GM21717 (cell line): Measurements from ENCODE around the gene PCDH11Y.
"Not testable (repeated sequence)": the region's sequence is repeated elsewhere in the genome, so short reads cannot be mapped to it uniquely, and the experiment has no call there.

Source experiments
- ATAC-seq: cut with Tn5 transposase; IDR thresholded peaks from one replicate; pipeline ENCODE4 v1.9.1; 2021; ENCODE audit warnings: mild to moderate bottlenecking, moderate library complexity; ENCODE audit not compliant: unreplicated experiment

Gene PCDH11Y, protein sequence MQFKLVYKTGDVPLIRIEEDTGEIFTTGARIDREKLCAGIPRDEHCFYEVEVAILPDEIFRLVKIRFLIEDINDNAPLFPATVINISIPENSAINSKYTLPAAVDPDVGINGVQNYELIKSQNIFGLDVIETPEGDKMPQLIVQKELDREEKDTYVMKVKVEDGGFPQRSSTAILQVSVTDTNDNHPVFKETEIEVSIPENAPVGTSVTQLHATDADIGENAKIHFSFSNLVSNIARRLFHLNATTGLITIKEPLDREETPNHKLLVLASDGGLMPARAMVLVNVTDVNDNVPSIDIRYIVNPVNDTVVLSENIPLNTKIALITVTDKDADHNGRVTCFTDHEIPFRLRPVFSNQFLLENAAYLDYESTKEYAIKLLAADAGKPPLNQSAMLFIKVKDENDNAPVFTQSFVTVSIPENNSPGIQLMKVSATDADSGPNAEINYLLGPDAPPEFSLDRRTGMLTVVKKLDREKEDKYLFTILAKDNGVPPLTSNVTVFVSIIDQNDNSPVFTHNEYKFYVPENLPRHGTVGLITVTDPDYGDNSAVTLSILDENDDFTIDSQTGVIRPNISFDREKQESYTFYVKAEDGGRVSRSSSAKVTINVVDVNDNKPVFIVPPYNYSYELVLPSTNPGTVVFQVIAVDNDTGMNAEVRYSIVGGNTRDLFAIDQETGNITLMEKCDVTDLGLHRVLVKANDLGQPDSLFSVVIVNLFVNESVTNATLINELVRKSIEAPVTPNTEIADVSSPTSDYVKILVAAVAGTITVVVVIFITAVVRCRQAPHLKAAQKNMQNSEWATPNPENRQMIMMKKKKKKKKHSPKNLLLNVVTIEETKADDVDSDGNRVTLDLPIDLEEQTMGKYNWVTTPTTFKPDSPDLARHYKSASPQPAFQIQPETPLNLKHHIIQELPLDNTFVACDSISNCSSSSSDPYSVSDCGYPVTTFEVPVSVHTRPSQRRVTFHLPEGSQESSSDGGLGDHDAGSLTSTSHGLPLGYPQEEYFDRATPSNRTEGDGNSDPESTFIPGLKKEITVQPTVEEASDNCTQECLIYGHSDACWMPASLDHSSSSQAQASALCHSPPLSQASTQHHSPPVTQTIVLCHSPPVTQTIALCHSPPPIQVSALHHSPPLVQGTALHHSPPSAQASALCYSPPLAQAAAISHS (N-terminal part only)

DNA sequence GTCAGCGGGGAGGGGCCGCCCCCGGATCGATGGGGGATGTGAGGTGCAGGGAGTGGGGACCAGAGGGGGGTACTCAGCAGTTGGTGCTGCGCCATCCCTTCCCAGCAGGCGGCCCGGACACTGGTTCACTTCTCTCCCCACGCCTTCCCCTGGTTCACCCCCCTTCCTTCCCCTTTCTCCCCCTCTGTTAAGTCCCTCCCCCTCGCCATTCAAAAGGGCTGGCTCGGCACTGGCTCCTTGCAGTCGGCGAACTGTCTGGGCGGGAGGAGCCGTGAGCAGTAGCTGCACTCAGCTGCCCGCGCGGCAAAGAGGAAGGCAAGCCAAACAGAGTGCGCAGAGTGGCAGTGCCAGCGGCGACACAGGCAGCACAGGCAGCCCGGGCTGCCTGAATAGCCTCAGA is at the start of gene PCDH11Y:
TSS of gene PCDH11Y (plus strand) at position 240 of the 400 bp plus-strand sequence. CDS start 56,804 bp downstream, outside the sequence.
- ATAC-seq: not testable (repeated sequence)

DNA sequence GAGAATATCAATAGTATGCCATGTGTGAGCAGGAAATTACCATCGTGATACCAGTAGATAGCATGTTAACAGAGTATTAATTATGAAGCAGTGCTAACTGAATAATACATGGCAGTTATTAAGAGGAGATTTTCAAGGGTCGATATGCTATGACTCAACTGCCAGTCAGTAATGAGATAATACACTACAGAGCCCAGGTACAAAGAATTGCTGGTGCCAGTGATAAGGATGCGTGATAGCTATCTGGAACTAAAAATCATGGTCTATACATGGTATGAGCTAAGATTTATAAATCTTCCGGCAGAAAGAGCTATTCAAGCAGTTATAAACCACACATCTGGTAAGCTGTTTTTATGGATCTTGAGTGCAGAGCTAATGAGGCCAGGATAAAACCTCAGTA is 32.2 kb upstream of the PCDH11Y start:
- ATAC-seq: not testable (repeated sequence)

DNA sequence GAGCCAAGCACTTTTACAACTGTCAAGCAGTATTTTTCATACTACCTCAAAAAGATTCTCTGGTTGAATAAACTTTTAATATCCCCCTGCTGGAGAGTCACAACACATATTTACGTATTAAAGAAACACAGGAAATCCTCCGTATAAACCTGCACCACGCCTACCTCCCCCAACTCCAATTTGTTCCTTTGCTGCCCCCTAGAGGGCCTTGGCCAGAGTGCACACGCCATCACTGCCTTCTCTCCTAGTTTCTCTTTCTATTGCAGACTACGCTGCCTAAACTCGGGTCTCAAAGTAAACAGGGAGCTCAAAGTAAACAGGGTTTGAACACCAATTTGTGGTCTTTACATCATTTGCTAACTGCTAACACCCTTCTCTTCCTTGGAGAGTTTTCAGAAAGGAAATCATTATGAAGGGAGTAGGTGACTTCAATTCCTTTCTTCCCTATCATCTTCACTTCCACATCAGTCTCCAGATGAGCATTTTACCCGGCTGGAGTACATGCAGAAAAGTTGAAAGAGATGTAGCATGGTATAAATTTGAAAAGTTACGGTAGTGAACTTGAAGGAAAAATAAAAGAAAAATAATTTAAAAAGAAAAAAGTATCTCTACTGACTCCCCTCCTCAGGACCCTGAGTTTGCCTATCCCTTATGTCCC is 8.2 kb upstream of the PCDH11Y start:
- ATAC-seq: peak; percentile 100

DNA sequence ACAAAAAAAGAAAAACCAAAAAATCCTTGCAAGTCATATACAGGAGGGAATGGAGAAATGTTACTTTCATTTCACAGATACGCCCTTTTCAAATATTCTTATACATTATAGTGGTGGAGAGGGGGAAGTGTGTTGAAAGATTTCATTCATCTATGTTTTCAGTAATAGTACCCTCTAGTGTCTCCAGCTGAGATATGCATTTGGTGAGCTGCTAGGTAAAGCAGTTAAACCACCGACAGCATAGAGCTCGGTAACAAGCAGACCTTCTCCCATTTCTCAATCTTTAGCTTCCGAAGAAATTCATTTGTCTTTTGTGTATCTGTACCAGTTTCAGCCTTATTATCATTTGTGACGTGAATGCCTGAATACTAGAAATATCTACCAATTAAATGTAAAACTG is 5.2 kb upstream of the PCDH11Y start:
- not testable (repeated sequence) for ATAC-seq

DNA sequence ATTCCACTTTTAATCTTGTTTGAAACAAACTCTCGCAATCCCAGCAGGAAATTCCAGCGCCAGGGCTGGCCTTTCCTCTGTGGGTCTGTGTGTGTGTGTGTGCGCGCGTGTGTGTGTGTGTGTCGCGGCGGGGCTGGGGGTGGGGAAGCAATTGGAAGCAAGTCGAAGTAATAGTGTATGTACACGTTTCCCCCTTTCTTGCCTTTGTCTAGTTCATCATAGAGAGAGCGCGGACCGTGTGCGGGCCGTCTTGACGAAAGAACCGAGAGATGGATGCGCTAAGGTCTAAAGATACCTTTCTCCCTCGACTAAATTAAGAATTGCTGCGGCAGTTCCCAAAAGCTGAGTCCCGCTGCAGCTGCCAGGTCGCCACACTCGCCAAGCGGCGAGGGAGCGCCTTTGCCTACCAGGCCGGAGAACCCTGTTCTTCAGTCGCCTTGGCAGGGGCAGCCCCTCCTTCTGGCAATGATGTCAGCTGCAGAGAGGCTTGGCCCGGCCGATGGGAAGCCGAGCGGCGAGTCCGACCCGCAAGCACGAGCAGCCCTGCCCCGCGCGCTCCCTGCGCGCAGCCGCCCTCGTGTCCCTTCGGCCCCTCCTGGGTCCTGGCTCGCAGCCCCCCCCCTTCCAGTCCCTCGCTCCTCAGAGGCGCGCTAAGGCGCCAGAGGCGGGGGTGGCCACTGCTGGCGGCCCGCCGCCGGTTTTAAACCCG is 2.5 kb downstream of the PCDH11Y start:
- not testable (repeated sequence) for ATAC-seq

DNA sequence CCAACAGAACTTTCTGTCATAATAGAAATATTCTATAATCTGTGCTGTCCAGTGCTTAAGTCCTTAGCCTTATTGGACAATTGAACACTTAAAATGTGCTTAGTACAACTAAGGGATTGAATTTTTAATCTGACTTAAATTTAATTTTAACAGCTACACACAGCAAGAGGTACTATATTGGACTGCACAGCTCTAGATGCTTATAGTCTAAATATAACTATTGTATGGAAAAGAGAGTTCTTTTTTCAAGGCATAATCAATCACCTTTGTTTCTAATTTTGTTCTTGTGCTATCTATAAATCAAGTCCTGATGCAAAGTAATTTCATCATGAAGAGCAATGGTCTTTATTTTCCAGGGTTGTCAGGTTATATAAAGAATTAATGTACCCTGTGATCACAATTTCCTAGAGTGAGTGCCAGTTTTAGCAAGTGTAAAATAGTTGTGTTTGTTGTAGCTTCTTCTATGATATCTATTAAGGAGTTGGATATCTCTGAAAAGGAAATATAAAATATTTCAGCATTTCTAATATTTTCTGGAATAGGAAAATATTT is 39.0 kb downstream of the PCDH11Y start:
- ATAC-seq: not testable (repeated sequence)

DNA sequence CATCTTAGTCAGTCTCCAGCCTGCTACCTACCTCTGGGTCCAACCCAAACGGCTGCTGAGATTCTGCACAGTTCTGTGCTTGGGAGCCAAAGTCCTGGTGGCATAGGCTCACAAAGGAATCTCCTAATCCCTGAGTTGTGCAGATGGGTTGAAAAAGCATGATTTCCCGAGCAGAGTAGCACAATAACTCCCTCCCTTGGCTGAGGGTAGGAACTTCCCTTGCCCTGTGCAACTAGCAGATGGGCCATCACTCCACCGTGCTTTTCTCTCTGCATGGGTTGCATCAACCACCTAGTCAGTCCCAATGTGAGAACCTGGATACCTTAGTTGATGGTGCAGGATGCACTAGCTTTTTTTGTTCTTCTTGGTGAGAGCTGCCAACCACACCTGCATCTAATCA is 82.9 kb downstream of the PCDH11Y start:
- ATAC-seq: not testable (repeated sequence)

DNA sequence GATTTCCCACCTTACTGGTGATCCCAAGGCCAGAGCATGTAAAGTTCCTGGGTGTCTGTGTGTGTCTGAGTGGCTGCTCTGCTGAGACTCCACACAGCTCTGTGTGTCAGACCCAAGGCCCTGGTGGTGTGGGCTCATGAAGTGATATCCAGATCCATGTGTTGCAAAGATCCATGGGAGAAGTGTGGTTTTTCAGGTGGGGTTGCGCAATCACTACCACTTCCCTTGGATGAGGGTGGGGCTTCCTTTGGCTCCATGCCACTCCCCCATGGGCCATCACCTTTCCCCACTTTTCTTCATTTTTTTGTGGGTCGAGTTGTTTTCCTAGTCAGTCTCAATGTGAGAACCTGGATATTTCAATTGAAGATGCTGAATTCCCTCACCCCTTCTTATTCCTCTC is 182.9 kb downstream of the PCDH11Y start:
- not testable (repeated sequence) for ATAC-seq

DNA sequence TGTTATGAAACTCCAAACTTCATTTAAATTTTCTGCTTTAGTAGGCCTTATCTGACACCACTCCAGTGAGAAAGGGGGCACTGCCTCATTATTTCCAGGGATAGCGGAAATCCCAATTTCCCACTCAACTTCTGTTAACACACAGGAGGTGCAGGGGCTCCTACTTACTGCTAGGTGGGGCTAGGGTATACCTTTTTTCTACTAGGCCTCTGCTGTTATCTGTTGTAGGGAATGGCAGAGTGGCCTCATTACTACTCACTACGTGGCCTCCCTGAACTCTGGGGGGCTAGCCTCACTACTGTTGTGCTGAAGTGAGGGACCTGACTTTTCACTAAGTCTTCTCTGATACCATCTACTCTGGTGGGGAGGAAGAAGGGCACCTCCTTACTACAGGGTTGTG is 215.0 kb downstream of the PCDH11Y start:
- ATAC-seq: not testable (repeated sequence)

DNA sequence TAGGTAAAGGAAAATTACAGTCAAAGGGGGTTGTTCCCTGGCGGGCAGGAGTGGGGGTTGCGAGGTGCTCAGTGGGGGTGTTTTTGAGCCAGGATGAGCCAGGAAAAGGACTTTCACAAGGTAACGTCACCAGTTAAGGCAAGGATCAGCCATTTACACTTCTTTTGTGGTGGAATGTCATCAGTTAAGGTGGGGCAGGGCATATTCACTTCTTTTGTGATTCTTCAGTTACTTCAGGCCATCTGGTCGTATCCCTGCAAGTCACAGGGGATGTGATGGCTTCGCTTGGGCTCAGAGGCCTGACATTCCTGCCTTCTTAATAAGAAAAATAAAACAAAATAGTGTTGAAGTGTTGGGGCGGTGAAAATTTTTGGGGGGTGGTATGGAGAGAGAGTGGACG is 324.8 kb downstream of the PCDH11Y start:
- ATAC-seq: not testable (repeated sequence)

DNA sequence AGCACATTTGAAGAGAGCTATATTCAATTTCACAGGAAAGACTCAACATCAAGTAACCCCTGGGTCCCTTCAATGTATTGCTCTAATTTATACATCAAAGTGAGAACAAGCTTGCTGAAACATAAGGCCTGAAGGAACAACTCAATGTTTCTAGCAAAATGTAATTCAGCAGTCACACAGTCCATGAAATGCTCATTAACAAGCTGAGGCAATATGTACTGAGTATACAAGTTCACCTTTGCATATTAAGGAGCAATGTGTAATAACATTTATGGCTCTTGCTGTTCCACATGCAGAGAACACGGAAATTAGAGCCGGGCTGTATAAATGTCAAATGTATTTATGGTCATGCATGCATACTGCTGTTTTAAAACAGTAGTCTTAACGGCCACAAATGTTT is 342.1 kb downstream of the PCDH11Y start:
- not testable (repeated sequence) for ATAC-seq

DNA sequence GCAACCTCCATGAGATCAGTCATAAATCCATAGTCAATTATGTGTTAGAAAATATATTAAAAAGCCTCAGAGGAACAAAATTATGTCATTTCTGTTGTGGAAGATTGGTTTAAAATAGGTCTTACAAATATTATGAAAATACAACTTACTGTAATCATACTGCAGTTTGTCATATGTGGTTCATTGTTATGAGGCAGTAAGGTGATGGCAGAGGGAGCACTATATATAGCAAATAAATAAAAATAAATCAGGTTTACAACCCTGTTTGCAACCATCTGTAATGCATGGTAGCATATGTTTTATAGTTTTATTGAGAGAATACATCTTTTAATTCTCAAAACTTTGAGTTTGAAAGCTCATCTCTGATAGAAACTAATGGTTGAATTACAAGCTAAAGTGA is 543.6 kb downstream of the PCDH11Y start:
- not testable (repeated sequence) for ATAC-seq

DNA sequence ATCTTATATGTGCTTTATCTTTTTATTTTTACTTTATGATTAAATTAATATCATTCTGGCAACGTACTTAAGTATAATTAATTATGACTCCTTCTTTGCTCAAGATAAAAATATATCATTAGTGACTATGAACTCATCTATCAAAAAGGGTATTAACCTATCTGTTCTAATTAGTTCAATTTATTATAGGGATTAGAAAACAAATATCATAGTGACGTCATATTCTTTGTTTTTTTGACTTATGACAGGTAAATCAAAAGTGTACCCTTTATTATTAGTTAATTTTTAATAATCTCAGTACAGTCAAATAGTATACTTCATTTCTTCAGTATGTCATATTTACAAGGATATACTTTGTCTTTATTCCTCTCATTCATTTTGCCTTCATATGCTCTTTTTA is 638.5 kb downstream of the PCDH11Y start:
- not testable (repeated sequence) for ATAC-seq

DNA sequence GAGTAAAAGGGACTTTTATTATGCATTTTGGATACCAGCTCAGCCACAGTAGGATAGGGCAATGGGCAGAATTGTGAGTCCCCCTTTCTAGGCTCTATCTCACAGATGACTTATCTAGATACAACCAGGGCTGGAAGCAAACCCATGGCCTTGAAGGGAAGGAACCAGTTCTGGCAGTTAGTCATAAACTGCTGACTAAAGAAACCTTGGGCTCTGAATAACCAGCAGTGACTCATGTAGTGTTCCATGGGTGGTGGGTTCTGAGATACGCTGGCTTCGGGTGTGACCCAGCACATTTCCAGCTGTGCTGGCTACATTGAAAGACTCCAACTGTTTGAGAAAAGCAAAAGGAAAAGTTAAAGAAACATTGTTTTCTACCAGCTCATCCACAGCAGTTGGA is 679.2 kb downstream of the PCDH11Y start:
- ATAC-seq: not testable (repeated sequence)

DNA sequence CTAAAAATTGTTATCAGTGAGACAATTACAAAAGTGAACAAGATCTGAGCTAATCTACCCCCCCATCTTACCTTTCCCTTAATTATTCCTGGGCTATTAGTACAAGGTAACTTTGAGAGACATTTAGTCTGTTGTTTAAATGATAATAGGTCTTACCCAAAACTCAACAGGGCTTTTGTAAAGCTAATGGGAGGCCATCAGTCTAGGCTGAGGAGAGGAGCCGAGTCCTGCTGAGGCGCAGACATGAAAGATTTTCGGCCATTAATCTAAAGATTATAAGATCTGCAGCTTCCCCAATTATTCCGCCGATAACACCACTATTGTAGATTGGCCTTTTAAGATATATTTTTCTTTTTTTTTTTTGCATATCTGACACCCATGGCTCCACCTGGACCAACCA is 708.6 kb downstream of the PCDH11Y start:
- ATAC-seq: not testable (repeated sequence)

DNA sequence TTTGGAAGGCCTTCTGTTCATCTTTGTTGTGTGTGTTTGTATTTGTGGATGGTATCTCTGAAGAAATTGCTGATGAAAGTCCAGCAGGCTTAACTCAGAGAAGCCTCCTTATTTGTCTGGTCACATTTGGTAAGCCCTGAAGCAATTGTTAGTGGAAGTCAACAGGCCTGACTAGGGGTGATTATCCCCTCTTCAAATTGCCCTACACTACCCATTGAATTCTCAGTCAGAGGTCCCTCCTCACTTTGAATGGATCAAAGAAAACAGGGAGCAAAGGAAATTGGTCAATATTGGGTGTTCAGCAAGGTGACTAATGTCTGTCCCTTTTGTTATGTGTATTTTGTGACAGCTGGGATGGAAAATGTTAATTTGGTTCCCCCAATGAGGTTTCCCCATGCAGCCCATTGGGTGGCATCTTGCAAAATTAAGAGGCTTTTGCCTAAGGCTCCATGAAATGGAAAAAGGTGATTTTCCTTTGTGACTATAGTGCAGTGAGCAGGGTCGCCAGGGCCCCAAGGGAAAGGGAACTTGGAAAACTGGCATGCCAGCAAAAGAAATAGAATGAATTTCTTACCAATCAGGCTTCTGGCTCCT is 709.8 kb downstream of the PCDH11Y start:
- ATAC-seq: not testable (repeated sequence)

DNA sequence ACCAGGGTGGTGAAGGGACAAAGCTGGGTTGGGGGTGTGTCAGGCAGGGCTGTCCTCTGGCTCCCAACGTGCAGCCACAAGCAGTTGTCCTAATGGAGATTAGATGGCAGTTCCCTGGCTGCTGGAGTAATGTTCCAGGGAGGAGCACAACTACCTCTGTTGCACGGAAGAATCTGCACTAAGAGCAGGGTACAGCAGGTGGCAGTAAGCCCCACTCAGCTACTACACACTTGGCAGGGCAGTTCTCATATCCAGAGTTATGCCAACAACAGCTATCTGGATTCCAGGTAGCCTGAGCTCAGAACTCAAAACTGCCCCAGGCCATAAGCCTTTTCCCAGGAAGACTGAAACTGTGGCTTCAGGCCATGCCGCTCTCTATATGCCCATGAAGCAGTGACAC is 761.3 kb downstream of the PCDH11Y start:
- not testable (repeated sequence) for ATAC-seq

DNA sequence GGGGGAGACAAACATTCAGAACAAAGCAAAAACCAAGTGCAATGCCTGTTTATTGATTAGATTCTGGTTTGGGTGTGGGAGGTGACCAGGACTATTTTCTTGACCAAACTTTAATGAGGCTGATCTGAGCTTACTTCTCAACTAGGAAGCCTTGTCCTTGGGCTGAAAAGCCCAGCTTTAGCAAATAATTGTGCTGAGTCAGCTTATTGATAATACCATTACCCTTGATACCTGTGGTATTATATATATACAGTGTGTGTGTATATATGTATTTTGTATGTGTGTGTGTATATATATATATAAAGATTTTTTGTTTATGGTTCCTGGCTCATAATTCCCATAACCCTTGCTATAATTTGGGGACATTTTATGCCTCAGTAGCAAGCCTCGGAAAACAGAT is 776.4 kb downstream of the PCDH11Y start:
- not testable (repeated sequence) for ATAC-seq
